22Rv1 (cell line): ENCODE data around the gene RAB40B.

Experiments
- ZFX ChIP-seq: fragments of 450-650 bp; IDR thresholded peaks from 2 replicates; pipeline ENCODE4 v1.6.1; 2017; ENCODE audit warnings: antibody characterized with exemption, borderline replicate concordance
- TF ChIP-seq, protein P1 (sequence below): fragments of 450-650 bp; IDR thresholded peaks from 2 replicates; pipeline ENCODE4 v1.5.1; 2017; ENCODE audit warnings: mild to moderate bottlenecking

DNA sequence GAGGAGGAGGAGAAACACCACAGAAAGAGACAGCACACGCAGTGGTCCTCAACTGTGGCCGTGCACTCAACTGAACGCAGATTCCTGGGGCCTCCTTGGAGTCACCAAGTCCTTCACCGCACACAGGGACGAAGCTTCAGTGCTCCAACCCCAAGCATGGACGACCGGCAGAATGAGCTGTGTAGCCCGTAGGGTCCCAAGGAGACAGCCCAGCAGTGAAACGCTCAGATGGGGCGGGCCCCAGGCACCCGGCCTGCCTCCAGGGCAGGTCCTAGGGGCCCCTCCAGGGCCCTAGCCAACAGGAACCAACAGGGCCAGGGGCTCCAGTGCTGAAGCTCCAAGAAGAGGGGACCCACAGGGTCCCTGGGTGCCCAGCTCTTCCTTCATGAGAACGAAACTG, 13.2 kb downstream of the RAB40B start:
- TF ChIP-seq, protein P1, sequence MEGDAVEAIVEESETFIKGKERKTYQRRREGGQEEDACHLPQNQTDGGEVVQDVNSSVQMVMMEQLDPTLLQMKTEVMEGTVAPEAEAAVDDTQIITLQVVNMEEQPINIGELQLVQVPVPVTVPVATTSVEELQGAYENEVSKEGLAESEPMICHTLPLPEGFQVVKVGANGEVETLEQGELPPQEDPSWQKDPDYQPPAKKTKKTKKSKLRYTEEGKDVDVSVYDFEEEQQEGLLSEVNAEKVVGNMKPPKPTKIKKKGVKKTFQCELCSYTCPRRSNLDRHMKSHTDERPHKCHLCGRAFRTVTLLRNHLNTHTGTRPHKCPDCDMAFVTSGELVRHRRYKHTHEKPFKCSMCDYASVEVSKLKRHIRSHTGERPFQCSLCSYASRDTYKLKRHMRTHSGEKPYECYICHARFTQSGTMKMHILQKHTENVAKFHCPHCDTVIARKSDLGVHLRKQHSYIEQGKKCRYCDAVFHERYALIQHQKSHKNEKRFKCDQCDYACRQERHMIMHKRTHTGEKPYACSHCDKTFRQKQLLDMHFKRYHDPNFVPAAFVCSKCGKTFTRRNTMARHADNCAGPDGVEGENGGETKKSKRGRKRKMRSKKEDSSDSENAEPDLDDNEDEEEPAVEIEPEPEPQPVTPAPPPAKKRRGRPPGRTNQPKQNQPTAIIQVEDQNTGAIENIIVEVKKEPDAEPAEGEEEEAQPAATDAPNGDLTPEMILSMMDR, result no peak
- no peak for TF ChIP-seq ZFX
